HEK293 (cell line): ENCODE results near the gene ARHGAP8.

ENCODE experiments used
- BCL11A ChIP-seq: fragments of 450-650 bp; formaldehyde crosslinking; IDR thresholded peaks from 2 replicates; pipeline ENCODE4 v1.5.1; 2016; ENCODE audit warnings: low read depth, missing biosample characterization, missing genetic modification characterization
- INSM2 ChIP-seq: fragments of 450-650 bp; formaldehyde crosslinking; IDR thresholded peaks from 2 replicates; pipeline ENCODE4 v1.5.1; 2016; ENCODE audit warnings: missing biosample characterization, missing genetic modification characterization
- MZF1 ChIP-seq: fragments of 450-650 bp; formaldehyde crosslinking; IDR thresholded peaks from 2 replicates; pipeline ENCODE4 v1.5.1; 2017; ENCODE audit warnings: missing biosample characterization, missing genetic modification characterization, borderline replicate concordance
- SP2 ChIP-seq: fragments of 450-650 bp; formaldehyde crosslinking; IDR thresholded peaks from 2 replicates; pipeline ENCODE4 v1.5.1; 2016; ENCODE audit warnings: missing biosample characterization, missing genetic modification characterization
- TCF7L2 ChIP-seq: IDR thresholded peaks from 2 replicates; pipeline ENCODE4 v1.6.1; 2011; ENCODE audit warnings: low read depth, mild to moderate bottlenecking, inconsistent platforms, low read length, moderate library complexity, borderline replicate concordance
- ZNF175 ChIP-seq: fragments of 450-650 bp; formaldehyde crosslinking; IDR thresholded peaks from 2 replicates; pipeline ENCODE4 v1.5.1; 2016; ENCODE audit warnings: missing biosample characterization, missing genetic modification characterization
- ZNF248 ChIP-seq: fragments of 450-650 bp; formaldehyde crosslinking; IDR thresholded peaks from 2 replicates; pipeline ENCODE4 v1.5.1; 2017; ENCODE audit warnings: missing biosample characterization, missing genetic modification characterization
- ZNF549 ChIP-seq: fragments of 450-650 bp; IDR thresholded peaks from 2 replicates; pipeline ENCODE4 v1.5.1; 2018; ENCODE audit warnings: missing biosample characterization, missing genetic modification characterization, mild to moderate bottlenecking, inconsistent platforms, moderate library complexity
- ZNF639 ChIP-seq: fragments of 450-650 bp; formaldehyde crosslinking; IDR thresholded peaks from 2 replicates; pipeline ENCODE4 v1.5.1; 2016; ENCODE audit warnings: missing biosample characterization, missing genetic modification characterization
- TF ChIP-seq, protein P1 (sequence below): fragments of 450-650 bp; formaldehyde crosslinking; IDR thresholded peaks from 2 replicates; pipeline ENCODE4 v1.5.1; 2016; ENCODE audit warnings: missing biosample characterization, missing genetic modification characterization
- TF ChIP-seq, protein P2 (sequence below): fragments of 450-650 bp; formaldehyde crosslinking; IDR thresholded peaks from 2 replicates; pipeline ENCODE4 v1.5.1; 2016; ENCODE audit warnings: missing biosample characterization, missing genetic modification characterization, low read depth
- TF ChIP-seq, protein P3 (sequence below): IDR thresholded peaks from 2 replicates; pipeline ENCODE4 v1.6.1; 2011; ENCODE audit warnings: mild to moderate bottlenecking, low read depth, low read length, borderline replicate concordance
- TF ChIP-seq, protein P4 (sequence below): fragments of 450-650 bp; formaldehyde crosslinking; IDR thresholded peaks from 2 replicates; pipeline ENCODE4; 2016; ENCODE audit warnings: missing biosample characterization, missing genetic modification characterization
- TF ChIP-seq, protein P5 (sequence below): fragments of 450-650 bp; formaldehyde crosslinking; IDR thresholded peaks from 2 replicates; pipeline ENCODE4 v1.5.1; 2016; ENCODE audit warnings: missing biosample characterization, missing genetic modification characterization, borderline replicate concordance

DNA sequence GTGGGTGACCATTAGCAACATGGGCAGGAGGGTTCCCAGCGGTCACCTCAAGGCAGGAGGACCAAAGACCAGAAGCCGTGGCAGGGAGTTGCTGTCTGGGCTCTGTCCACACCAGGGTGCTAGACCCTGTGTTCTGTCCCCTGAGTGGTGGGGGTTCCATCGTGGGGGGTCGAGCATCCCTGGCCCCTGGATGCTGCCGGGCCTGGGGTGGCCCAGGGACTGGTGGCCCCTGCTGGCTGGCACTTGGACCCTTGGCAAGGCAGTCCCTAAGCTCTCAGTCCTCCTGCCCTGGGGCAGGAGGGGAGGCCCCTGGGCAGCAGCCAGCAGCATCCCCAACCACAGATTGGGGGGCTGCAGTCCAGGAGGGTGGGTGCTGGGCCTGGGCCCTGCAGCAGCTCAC is 13.4 kb upstream of the ARHGAP8 start:
- TF ChIP-seq, protein P1, sequence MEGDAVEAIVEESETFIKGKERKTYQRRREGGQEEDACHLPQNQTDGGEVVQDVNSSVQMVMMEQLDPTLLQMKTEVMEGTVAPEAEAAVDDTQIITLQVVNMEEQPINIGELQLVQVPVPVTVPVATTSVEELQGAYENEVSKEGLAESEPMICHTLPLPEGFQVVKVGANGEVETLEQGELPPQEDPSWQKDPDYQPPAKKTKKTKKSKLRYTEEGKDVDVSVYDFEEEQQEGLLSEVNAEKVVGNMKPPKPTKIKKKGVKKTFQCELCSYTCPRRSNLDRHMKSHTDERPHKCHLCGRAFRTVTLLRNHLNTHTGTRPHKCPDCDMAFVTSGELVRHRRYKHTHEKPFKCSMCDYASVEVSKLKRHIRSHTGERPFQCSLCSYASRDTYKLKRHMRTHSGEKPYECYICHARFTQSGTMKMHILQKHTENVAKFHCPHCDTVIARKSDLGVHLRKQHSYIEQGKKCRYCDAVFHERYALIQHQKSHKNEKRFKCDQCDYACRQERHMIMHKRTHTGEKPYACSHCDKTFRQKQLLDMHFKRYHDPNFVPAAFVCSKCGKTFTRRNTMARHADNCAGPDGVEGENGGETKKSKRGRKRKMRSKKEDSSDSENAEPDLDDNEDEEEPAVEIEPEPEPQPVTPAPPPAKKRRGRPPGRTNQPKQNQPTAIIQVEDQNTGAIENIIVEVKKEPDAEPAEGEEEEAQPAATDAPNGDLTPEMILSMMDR: no peak
- TF ChIP-seq, protein P2, sequence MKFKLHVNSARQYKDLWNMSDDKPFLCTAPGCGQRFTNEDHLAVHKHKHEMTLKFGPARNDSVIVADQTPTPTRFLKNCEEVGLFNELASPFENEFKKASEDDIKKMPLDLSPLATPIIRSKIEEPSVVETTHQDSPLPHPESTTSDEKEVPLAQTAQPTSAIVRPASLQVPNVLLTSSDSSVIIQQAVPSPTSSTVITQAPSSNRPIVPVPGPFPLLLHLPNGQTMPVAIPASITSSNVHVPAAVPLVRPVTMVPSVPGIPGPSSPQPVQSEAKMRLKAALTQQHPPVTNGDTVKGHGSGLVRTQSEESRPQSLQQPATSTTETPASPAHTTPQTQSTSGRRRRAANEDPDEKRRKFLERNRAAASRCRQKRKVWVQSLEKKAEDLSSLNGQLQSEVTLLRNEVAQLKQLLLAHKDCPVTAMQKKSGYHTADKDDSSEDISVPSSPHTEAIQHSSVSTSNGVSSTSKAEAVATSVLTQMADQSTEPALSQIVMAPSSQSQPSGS (tag by site-specific recombination): no peak
- TF ChIP-seq, protein P3, sequence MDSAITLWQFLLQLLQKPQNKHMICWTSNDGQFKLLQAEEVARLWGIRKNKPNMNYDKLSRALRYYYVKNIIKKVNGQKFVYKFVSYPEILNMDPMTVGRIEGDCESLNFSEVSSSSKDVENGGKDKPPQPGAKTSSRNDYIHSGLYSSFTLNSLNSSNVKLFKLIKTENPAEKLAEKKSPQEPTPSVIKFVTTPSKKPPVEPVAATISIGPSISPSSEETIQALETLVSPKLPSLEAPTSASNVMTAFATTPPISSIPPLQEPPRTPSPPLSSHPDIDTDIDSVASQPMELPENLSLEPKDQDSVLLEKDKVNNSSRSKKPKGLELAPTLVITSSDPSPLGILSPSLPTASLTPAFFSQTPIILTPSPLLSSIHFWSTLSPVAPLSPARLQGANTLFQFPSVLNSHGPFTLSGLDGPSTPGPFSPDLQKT: no peak
- TF ChIP-seq MZF1 (no peak), SP2 (tag by site-specific recombination) (no peak), TCF7L2 (no peak), ZNF175 (tag by site-specific recombination) (no peak), BCL11A (no peak), INSM2 (no peak), ZNF248 (tag by site-specific recombination) (no peak), ZNF639 (tag by site-specific recombination) (no peak), ZNF549 (no peak)
- TF ChIP-seq, protein P4, sequence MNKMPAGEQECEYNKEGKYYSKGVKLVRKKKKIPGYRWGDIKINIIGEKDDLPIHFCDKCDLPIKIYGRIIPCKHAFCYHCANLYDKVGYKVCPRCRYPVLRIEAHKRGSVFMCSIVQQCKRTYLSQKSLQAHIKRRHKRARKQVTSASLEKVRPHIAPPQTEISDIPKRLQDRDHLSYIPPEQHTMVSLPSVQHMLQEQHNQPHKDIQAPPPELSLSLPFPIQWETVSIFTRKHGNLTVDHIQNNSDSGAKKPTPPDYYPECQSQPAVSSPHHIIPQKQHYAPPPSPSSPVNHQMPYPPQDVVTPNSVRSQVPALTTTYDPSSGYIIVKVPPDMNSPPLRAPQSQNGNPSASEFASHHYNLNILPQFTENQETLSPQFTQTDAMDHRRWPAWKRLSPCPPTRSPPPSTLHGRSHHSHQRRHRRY (tag by site-specific recombination): no peak
- TF ChIP-seq, protein P5, sequence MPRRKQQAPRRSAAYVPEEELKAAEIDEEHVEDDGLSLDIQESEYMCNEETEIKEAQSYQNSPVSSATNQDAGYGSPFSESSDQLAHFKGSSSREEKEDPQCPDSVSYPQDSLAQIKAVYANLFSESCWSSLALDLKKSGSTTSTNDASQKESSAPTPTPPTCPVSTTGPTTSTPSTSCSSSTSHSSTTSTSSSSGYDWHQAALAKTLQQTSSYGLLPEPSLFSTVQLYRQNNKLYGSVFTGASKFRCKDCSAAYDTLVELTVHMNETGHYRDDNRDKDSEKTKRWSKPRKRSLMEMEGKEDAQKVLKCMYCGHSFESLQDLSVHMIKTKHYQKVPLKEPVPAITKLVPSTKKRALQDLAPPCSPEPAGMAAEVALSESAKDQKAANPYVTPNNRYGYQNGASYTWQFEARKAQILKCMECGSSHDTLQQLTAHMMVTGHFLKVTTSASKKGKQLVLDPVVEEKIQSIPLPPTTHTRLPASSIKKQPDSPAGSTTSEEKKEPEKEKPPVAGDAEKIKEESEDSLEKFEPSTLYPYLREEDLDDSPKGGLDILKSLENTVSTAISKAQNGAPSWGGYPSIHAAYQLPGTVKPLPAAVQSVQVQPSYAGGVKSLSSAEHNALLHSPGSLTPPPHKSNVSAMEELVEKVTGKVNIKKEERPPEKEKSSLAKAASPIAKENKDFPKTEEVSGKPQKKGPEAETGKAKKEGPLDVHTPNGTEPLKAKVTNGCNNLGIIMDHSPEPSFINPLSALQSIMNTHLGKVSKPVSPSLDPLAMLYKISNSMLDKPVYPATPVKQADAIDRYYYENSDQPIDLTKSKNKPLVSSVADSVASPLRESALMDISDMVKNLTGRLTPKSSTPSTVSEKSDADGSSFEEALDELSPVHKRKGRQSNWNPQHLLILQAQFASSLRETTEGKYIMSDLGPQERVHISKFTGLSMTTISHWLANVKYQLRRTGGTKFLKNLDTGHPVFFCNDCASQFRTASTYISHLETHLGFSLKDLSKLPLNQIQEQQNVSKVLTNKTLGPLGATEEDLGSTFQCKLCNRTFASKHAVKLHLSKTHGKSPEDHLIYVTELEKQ: no peak
